Caco-2 (cell line): Measurements from ENCODE around the gene LMTK3. TPM values are rescaled to one million over a fixed set of nuclear protein-coding genes. Genes with fewer than 3 reads are reported as not detected.
"Not testable (repeated sequence)": the region's sequence is repeated elsewhere in the genome, so short reads cannot be mapped to it uniquely, and the experiment has no call there.

Source experiments
- BruUV-seq: library from RNA; stranded (reverse); fragments of 400-500 nt; replicated peaks from 2 replicates; lab custom pipeline; 2021; lab: Mats Ljungman, UMichigan
- CTCF ChIA-PET: fragments of 300-600 bp; sonication (Branson Sonifier 250); formaldehyde crosslinking; loops from one replicate; lab custom pipeline; 2022; ENCODE audit warnings: antibody characterized with exemption; lab: Charles Lee
- POLR2A ChIA-PET: fragments of 300-600 bp; sonication (Branson Sonifier 250); formaldehyde crosslinking; loops from one replicate; lab custom pipeline; 2022; ENCODE audit warnings: antibody characterized with exemption; lab: Charles Lee
- DNase-seq, 2 experiments: peaks; one replicate each; pipeline versions ENCODE4 v3.0.0 to v3.0.0-alpha.2; 2020 to 2022
- H3K27me3 ChIP-seq: replicated peaks from 2 replicates; pipeline ENCODE4 v1.6.0; 2011; ENCODE audit warnings: low read length; ENCODE audit not compliant: control insufficient read depth, insufficient read depth
- H3K36me3 ChIP-seq: 2 replicates; pipeline ENCODE4 v1.5.1; 2011; ENCODE audit warnings: low read length; ENCODE audit not compliant: control insufficient read depth, insufficient read depth
- H3K4me1 ChIP-seq: fragments of 250-450 bp; sonication (Bioruptor Pico); 2 replicates; pipeline ENCODE4 v1.5.1; 2020; ENCODE audit warnings: mild to moderate bottlenecking
- H3K4me3 ChIP-seq: 2 replicates; pipeline ENCODE4 v1.5.1; 2011; ENCODE audit warnings: low read depth, mild to moderate bottlenecking, control low read depth, low read length
- H3K9me3 ChIP-seq: fragments of 250-450 bp; sonication (Bioruptor Pico); 2 replicates; pipeline ENCODE4 v1.5.1; 2020; ENCODE audit warnings: mild to moderate bottlenecking, moderate library complexity
- H3K27ac Mint-ChIP-seq: one replicate; pipeline ENCODE4 v1.8.0; 2022; ENCODE audit warnings: mixed read lengths; ENCODE audit not compliant: unreplicated experiment
- H3K27me3 Mint-ChIP-seq: one replicate; pipeline ENCODE4 v1.8.0; 2022; ENCODE audit warnings: mixed read lengths; ENCODE audit not compliant: insufficient read depth, unreplicated experiment
- H3K36me3 Mint-ChIP-seq: one replicate; pipeline ENCODE4 v1.8.0; 2022; ENCODE audit warnings: mild to moderate bottlenecking, mixed read lengths; ENCODE audit not compliant: insufficient read depth, unreplicated experiment
- H3K4me1 Mint-ChIP-seq: one replicate; pipeline ENCODE4 v1.8.0; 2022; ENCODE audit warnings: low read depth, mixed read lengths; ENCODE audit not compliant: unreplicated experiment
- H3K4me3 Mint-ChIP-seq: one replicate; pipeline ENCODE4 v1.8.0; 2022; ENCODE audit warnings: mild to moderate bottlenecking, moderate library complexity, mixed read lengths; ENCODE audit not compliant: unreplicated experiment
- H3K9me3 Mint-ChIP-seq: one replicate; pipeline ENCODE4 v1.8.0; 2022; ENCODE audit warnings: mixed read lengths; ENCODE audit not compliant: unreplicated experiment
- CTCF ChIP-seq, 2 experiments: fragments of 200-600 bp in 1 of 2; IDR thresholded peaks; 1 replicate in 1 of 2; 2 replicates in 1 of 2; pipeline versions ENCODE4 v1.5.1 to v1.8.0; 2011 to 2022; ENCODE audit warnings: antibody characterized with exemption in 1 of 2, control low read depth in 1 of 2, inconsistent platforms in 1 of 2, low read depth in 1 of 2, low read length in 1 of 2, mild to moderate bottlenecking in 1 of 2, moderate library complexity in 1 of 2; ENCODE audit not compliant: insufficient read depth in 1 of 2, severe bottlenecking in 1 of 2, unreplicated experiment in 1 of 2
- intact Hi-C: fragments of 100-400 bp; cut with micrococcal nuclease; formaldehyde crosslinking; loops from one replicate; pipeline ENCODE4 v1.10.0; 2022; ENCODE audit not compliant: unreplicated experiment
- total RNA-seq: library from RNA; stranded (reverse); gene quantifications from 2 replicates; pipeline ENCODE4 v1.2.3, GENCODE V29; 2022

Gene LMTK3
- total RNA-seq, 1 experiment from 2014 or later: 22.6 TPM

GRCh38 chr19:48520134-48520533, 8.5 kb upstream of the LMTK3 start:
- ChIA-PET POLR2A (no interaction called here), CTCF (no interaction called here)
- Histone ChIP-seq H3K9me3 (peaks cover 12% of the 10 kb centered on the region), H3K36me3 (no peaks in the 10 kb centered on the region), H3K4me3 (no peak overlapping the region), H3K27me3 (no peaks in the 10 kb centered on the region), H3K4me1 (peaks cover 7% of the 10 kb centered on the region)
- H3K4me3 Mint-ChIP-seq: no peak overlapping the region
- DNase-seq: no peak
- peaks cover 23% of the 10 kb centered on the region for H3K4me1 Mint-ChIP-seq
- no peaks in the 10 kb centered on the region for H3K27me3 Mint-ChIP-seq
- H3K36me3 Mint-ChIP-seq: no peaks in the 10 kb centered on the region
- peaks cover 13% of the 10 kb centered on the region for H3K9me3 Mint-ChIP-seq
- no TSS peak for BruUV-seq
- intact Hi-C loops: no loop called here
- TF ChIP-seq CTCF (IDR thresholded peaks at IDR 0.05; ENCODE audit: insufficient read depth in 1 of 2, low read depth in 1 of 2, low read length in 1 of 2, severe bottlenecking in 1 of 2, unreplicated experiment in 1 of 2): no peak
- no peak overlapping the region for H3K27ac Mint-ChIP-seq

- H3K27me3 ChIP-seq, H3K4me3 ChIP-seq, H3K36me3 Mint-ChIP-seq, H3K27ac Mint-ChIP-seq, POLR2A ChIA-PET, intact Hi-C loops, CTCF ChIA-PET, BruUV-seq, DNase-seq, H3K36me3 ChIP-seq, H3K4me3 Mint-ChIP-seq, H3K9me3 ChIP-seq, H3K9me3 Mint-ChIP-seq, H3K27me3 Mint-ChIP-seq, H3K4me1 ChIP-seq: not testable (repeated sequence)
- peaks cover 23% of the 10 kb centered on the region for H3K4me1 Mint-ChIP-seq
These were observed 7.8 kb upstream of the LMTK3 start for GRCh38 chr19:48519426-48519825.

GRCh38 chr19:48518207-48518606, 6.6 kb upstream of the LMTK3 start:
- no peak for DNase-seq
- H3K4me3 ChIP-seq: no peak overlapping the region
- H3K9me3 ChIP-seq: no peaks in the 10 kb centered on the region
- POLR2A ChIA-PET: no interaction called here
- no peaks in the 10 kb centered on the region for H3K27me3 Mint-ChIP-seq
- no peaks in the 10 kb centered on the region for H3K36me3 ChIP-seq
- H3K9me3 Mint-ChIP-seq: no peaks in the 10 kb centered on the region
- no peak for TF ChIP-seq CTCF (IDR thresholded peaks at IDR 0.05; ENCODE audit: insufficient read depth in 1 of 2, low read depth in 1 of 2, low read length in 1 of 2, severe bottlenecking in 1 of 2, unreplicated experiment in 1 of 2)
- BruUV-seq: no TSS peak
- peaks cover 29% of the 10 kb centered on the region for H3K4me1 Mint-ChIP-seq
- no peak overlapping the region for H3K27ac Mint-ChIP-seq
- no peak overlapping the region for H3K4me3 Mint-ChIP-seq
- no peaks in the 10 kb centered on the region for H3K27me3 ChIP-seq
- H3K4me1 ChIP-seq: peaks cover 7% of the 10 kb centered on the region
- CTCF ChIA-PET: interaction anchor here (0.6 kb wide), 1 partner anchor 12 kb away, joined by 4 read pairs; no protein-coding TSS in a partner anchor
- intact Hi-C loops: no loop called here
- no peaks in the 10 kb centered on the region for H3K36me3 Mint-ChIP-seq

- Histone ChIP-seq H3K4me3 (no peak overlapping the region), H3K36me3 (no peaks in the 10 kb centered on the region), H3K4me1 (peaks cover 7% of the 10 kb centered on the region), H3K27me3 (no peaks in the 10 kb centered on the region), H3K9me3 (no peaks in the 10 kb centered on the region)
- Mint-ChIP-seq H3K9me3 (no peaks in the 10 kb centered on the region), H3K4me1 (peaks cover 29% of the 10 kb centered on the region), H3K27ac (peak overlapping the region; percentile 74), H3K27me3 (no peaks in the 10 kb centered on the region), H3K4me3 (peak overlapping the region; percentile 2), H3K36me3 (no peaks in the 10 kb centered on the region)
- POLR2A ChIA-PET: no interaction called here
- no TSS peak for BruUV-seq
- no peak for TF ChIP-seq CTCF (IDR thresholded peaks at IDR 0.05; ENCODE audit: insufficient read depth in 1 of 2, low read depth in 1 of 2, low read length in 1 of 2, severe bottlenecking in 1 of 2, unreplicated experiment in 1 of 2)
- no peak for DNase-seq
- intact Hi-C loops: no loop called here
- CTCF ChIA-PET: interaction anchor here (1.3 kb wide), 1 partner anchor 68 kb away, joined by 3 read pairs; no protein-coding TSS in a partner anchor
These were observed 4.9 kb upstream of the LMTK3 start for GRCh38 chr19:48516536-48516935.
